ENCODE measurements around the gene CBLC. TPM values are rescaled to one million over a fixed set of nuclear protein-coding genes. Genes with fewer than 3 reads are reported as not detected.

CBLC gene
- total RNA-seq, 6 experiments from 2014 or later, result not detected

DNA sequence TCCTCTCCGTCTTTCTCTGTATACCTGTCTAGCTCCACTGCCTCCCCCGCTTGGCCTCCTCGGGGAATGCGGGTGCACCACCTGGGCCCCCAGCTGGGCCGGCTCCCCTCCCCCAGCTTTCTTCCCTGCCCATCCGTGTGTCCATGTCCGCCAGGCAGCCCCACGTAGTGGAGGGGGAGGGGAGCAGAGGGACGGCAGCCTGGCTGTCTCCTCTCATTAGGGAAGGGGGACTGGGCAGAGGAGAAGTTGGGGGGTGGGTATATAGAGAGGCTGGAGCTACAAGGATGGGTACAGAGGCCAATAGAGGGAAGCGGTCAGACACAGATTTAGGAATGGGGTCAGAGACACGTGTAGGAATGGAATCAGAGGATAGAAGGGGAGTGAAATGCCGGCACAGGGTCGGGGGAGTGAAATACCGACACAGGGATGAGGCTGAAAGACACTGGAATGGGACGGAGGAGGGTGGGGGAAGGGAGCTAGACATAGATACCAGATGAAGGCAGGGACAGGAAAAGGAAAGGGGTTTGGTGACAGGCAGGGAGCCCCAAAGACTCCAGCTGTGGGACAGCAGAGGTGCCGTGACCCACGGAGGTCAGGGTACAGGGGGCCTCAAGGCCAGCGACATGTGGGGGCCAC, 71.2 kb downstream of the CBLC start:
- Mint-ChIP-seq H3K4me3 (peak overlapping the region; percentile 95), H3K27me3 (ENCODE audit: insufficient read depth) (peaks cover 8% of the 10 kb centered on the region), H3K9me3 (no peaks in the 10 kb centered on the region), H3K36me3 (ENCODE audit: low read depth) (peaks cover 14% of the 10 kb centered on the region), H3K4me1 (ENCODE audit: low read depth) (peaks cover 43% of the 10 kb centered on the region), H3K27ac (peak overlapping the region; percentile 97)
- no peak for DNase-seq
- TF ChIP-seq, protein P1, sequence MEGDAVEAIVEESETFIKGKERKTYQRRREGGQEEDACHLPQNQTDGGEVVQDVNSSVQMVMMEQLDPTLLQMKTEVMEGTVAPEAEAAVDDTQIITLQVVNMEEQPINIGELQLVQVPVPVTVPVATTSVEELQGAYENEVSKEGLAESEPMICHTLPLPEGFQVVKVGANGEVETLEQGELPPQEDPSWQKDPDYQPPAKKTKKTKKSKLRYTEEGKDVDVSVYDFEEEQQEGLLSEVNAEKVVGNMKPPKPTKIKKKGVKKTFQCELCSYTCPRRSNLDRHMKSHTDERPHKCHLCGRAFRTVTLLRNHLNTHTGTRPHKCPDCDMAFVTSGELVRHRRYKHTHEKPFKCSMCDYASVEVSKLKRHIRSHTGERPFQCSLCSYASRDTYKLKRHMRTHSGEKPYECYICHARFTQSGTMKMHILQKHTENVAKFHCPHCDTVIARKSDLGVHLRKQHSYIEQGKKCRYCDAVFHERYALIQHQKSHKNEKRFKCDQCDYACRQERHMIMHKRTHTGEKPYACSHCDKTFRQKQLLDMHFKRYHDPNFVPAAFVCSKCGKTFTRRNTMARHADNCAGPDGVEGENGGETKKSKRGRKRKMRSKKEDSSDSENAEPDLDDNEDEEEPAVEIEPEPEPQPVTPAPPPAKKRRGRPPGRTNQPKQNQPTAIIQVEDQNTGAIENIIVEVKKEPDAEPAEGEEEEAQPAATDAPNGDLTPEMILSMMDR (IDR thresholded peaks at IDR 0.05), result no peak

Small RNA genes within 50 kb of the gene (microRNA-seq; reads per million reads assigned to microRNA genes)
- not detected for gene MIR8085

Other genes with a start within 250 kb of the CBLC start
- not detected for gene CEACAM20, start 248.2 kb upstream of the CBLC start, total RNA-seq (2021; fragmentation: NEBNext Ultra II Directional; extraction: Animal tissue kit (Norgen Biotek cat#: 25700))
- not detected for gene IGSF23, start 164.3 kb upstream of the CBLC start, total RNA-seq (2021; fragmentation: NEBNext Ultra II Directional; extraction: Animal tissue kit (Norgen Biotek cat#: 25700))
- 10 to 100 TPM; 45.9 to 76.2 (median 54.3) TPM for gene PVR, start 134.0 kb upstream of the CBLC start, total RNA-seq (2021; fragmentation: NEBNext Ultra II Directional; extraction: Animal tissue kit (Norgen Biotek cat#: 25700))
- gene CEACAM19, start 106.4 kb upstream of the CBLC start, total RNA-seq (2021; fragmentation: NEBNext Ultra II Directional; extraction: Animal tissue kit (Norgen Biotek cat#: 25700)), result 1 to 10 TPM; 1.8 to 2.5 (median 2.1) TPM
- gene CEACAM16, start 78.7 kb upstream of the CBLC start, total RNA-seq (2021; fragmentation: NEBNext Ultra II Directional; extraction: Animal tissue kit (Norgen Biotek cat#: 25700)), result not detected
- gene BCL3, start 29.2 kb upstream of the CBLC start, total RNA-seq (2021; fragmentation: NEBNext Ultra II Directional; extraction: Animal tissue kit (Norgen Biotek cat#: 25700)), result 10 to 100 TPM; 12.9 to 20.1 (median 16.7) TPM
- 1 to 10 TPM; 5.5 to 6.2 (median 6.0) TPM for gene BCAM, start 31.2 kb downstream of the CBLC start, total RNA-seq (2021; fragmentation: NEBNext Ultra II Directional; extraction: Animal tissue kit (Norgen Biotek cat#: 25700))
- gene NECTIN2, start 68.4 kb downstream of the CBLC start, total RNA-seq (2021; fragmentation: NEBNext Ultra II Directional; extraction: Animal tissue kit (Norgen Biotek cat#: 25700)), result 100 to 1,000 TPM; 126 to 152 (median 148) TPM
- 100 to 1,000 TPM in 1 of 6 experiments, 10 to 100 TPM in 5; 79.8 to 107 (median 92.2) TPM for gene TOMM40, start 113.4 kb downstream of the CBLC start, total RNA-seq (2021; fragmentation: NEBNext Ultra II Directional; extraction: Animal tissue kit (Norgen Biotek cat#: 25700))
- 1 to 10 TPM; 1.9 to 6.5 (median 2.5) TPM for gene APOE, start 127.9 kb downstream of the CBLC start, total RNA-seq (2021; fragmentation: NEBNext Ultra II Directional; extraction: Animal tissue kit (Norgen Biotek cat#: 25700))
- gene APOC1, start 136.7 kb downstream of the CBLC start, total RNA-seq (2021; fragmentation: NEBNext Ultra II Directional; extraction: Animal tissue kit (Norgen Biotek cat#: 25700)), result 1 to 10 TPM in 5 of 6 experiments, not detected in 1; 1.4 to 6.8 (median 2.4) TPM
- gene APOC4, start 164.3 kb downstream of the CBLC start, total RNA-seq (2021; fragmentation: NEBNext Ultra II Directional; extraction: Animal tissue kit (Norgen Biotek cat#: 25700)), result not detected
- gene APOC2, start 168.2 kb downstream of the CBLC start, total RNA-seq (2021; fragmentation: NEBNext Ultra II Directional; extraction: Animal tissue kit (Norgen Biotek cat#: 25700)), result not detected
- gene CLPTM1, start 177.5 kb downstream of the CBLC start, total RNA-seq (2021; fragmentation: NEBNext Ultra II Directional; extraction: Animal tissue kit (Norgen Biotek cat#: 25700)), result 100 to 1,000 TPM; 160 to 184 (median 172) TPM
- 10 to 100 TPM in 2 of 6 experiments, 1 to 10 TPM in 4; 6.1 to 10.8 (median 9.4) TPM for gene RELB, start 223.6 kb downstream of the CBLC start, total RNA-seq (2021; fragmentation: NEBNext Ultra II Directional; extraction: Animal tissue kit (Norgen Biotek cat#: 25700))

Data from HFFc6 (cell line).